WTC11 (cell line): ENCODE measurements around the gene BLNK. TPM values are rescaled to one million over a fixed set of nuclear protein-coding genes. Genes with fewer than 3 reads are reported as not detected.

Experiments
- ATAC-seq: fragments of 200-7000 bp; cut with Tn5 transposase; 2 replicates; pipeline ENCODE4 v1.10.0; 2021; ENCODE audit warnings: mild to moderate bottlenecking, moderate library complexity
- CTCF ChIA-PET: fragments of 300-600 bp; sonication (Branson Sonifier 250); formaldehyde crosslinking; loops from one replicate; lab custom pipeline; 2021; ENCODE audit warnings: antibody characterized with exemption; lab: Charles Lee
- POLR2A ChIA-PET: fragments of 350-600 bp; sonication (Branson Sonifier 250); formaldehyde crosslinking; loops from one replicate; lab custom pipeline; 2021; ENCODE audit warnings: antibody characterized with exemption; lab: Charles Lee
- DNase-seq: peaks from one replicate; pipeline ENCODE4 v3.0.0; 2021; ENCODE audit warnings: low spot score
- H3K27ac Mint-ChIP-seq: 2 replicates; pipeline ENCODE4 v1.8.0; 2021; ENCODE audit warnings: mixed read lengths
- H3K27me3 Mint-ChIP-seq: 2 replicates; pipeline ENCODE4 v1.8.0; 2021; ENCODE audit warnings: low read depth, mild to moderate bottlenecking, moderate library complexity, mixed read lengths
- H3K36me3 Mint-ChIP-seq: 2 replicates; pipeline ENCODE4 v1.8.0; 2021; ENCODE audit warnings: mixed read lengths
- H3K4me1 Mint-ChIP-seq: 2 replicates; pipeline ENCODE4 v1.8.0; 2022; ENCODE audit warnings: mixed read lengths
- H3K4me3 Mint-ChIP-seq: 2 replicates; pipeline ENCODE4 v1.8.0; 2021; ENCODE audit warnings: mild to moderate bottlenecking, moderate library complexity, mixed read lengths
- H3K9me3 Mint-ChIP-seq: 2 replicates; pipeline ENCODE4 v1.8.0; 2021; ENCODE audit warnings: mixed read lengths
- ETV6 ChIP-seq: sonication (generic); formaldehyde crosslinking; IDR thresholded peaks from 2 replicates; pipeline ENCODE4 v1.8.1; 2022; ENCODE audit warnings: mild to moderate bottlenecking, missing genetic modification reagents
- FOXJ3 ChIP-seq: sonication (generic); formaldehyde crosslinking; IDR thresholded peaks from 2 replicates; pipeline ENCODE4 v1.9.0; 2021; ENCODE audit warnings: missing genetic modification reagents, mild to moderate bottlenecking, borderline replicate concordance
- FOXK1 ChIP-seq: sonication (generic); formaldehyde crosslinking; IDR thresholded peaks from 2 replicates; pipeline ENCODE4 v1.8.0; 2022; ENCODE audit warnings: mild to moderate bottlenecking, moderate library complexity, missing genetic modification reagents
- GABPB1 ChIP-seq: sonication (generic); formaldehyde crosslinking; IDR thresholded peaks from 2 replicates; pipeline ENCODE4 v1.8.1; 2023; ENCODE audit warnings: mild to moderate bottlenecking, missing genetic modification reagents
- HMGA2 ChIP-seq: fragments of 250-450 bp; sonication (Bioruptor Pico); IDR thresholded peaks from 2 replicates; pipeline ENCODE4 v1.4.0; 2021; ENCODE audit warnings: mild to moderate bottlenecking, moderate library complexity
- HMGXB4 ChIP-seq: sonication (generic); formaldehyde crosslinking; IDR thresholded peaks from 2 replicates; pipeline ENCODE4 v1.8.1; 2023; ENCODE audit warnings: mild to moderate bottlenecking, moderate library complexity, missing genetic modification reagents
- IRF1 ChIP-seq: sonication (generic); formaldehyde crosslinking; IDR thresholded peaks from 2 replicates; pipeline ENCODE4 v1.8.0; 2023; ENCODE audit warnings: missing genetic modification reagents
- IRF2 ChIP-seq: sonication (generic); formaldehyde crosslinking; IDR thresholded peaks from 2 replicates; pipeline ENCODE4 v1.8.0; 2022; ENCODE audit warnings: low read depth, missing genetic modification reagents, borderline replicate concordance
- JUN ChIP-seq: sonication (generic); formaldehyde crosslinking; IDR thresholded peaks from 2 replicates; pipeline ENCODE4 v1.8.0; 2023; ENCODE audit warnings: mild to moderate bottlenecking, missing genetic modification reagents
- SMAD4 ChIP-seq: sonication (generic); formaldehyde crosslinking; IDR thresholded peaks from 2 replicates; pipeline ENCODE4 v1.8.0; 2022; ENCODE audit warnings: mild to moderate bottlenecking, missing genetic modification reagents
- USF1 ChIP-seq: sonication (generic); formaldehyde crosslinking; IDR thresholded peaks from 2 replicates; pipeline ENCODE4 v1.8.0; 2022; ENCODE audit warnings: mild to moderate bottlenecking, missing genetic modification reagents
- ZNF138 ChIP-seq: sonication (generic); formaldehyde crosslinking; conservative IDR thresholded peaks from 2 replicates; pipeline ENCODE4 v1.8.1; 2022; ENCODE audit warnings: mild to moderate bottlenecking, moderate library complexity, missing genetic modification reagents
- ZNF263 ChIP-seq: sonication (generic); formaldehyde crosslinking; IDR thresholded peaks from 2 replicates; pipeline ENCODE4 v1.8.1; 2022; ENCODE audit warnings: low read depth, mild to moderate bottlenecking, moderate library complexity, missing genetic modification reagents
- ZNF281 ChIP-seq: sonication (generic); formaldehyde crosslinking; IDR thresholded peaks from 2 replicates; pipeline ENCODE4 v1.8.0; 2023; ENCODE audit warnings: mild to moderate bottlenecking, missing genetic modification reagents
- ZNF671 ChIP-seq: fragments of 250-450 bp; sonication (Bioruptor Pico); IDR thresholded peaks from 2 replicates; pipeline ENCODE4 v1.8.0; 2021; ENCODE audit warnings: mild to moderate bottlenecking
- total RNA-seq: library from RNA; stranded (reverse); gene quantifications from 3 replicates; pipeline ENCODE4 v1.2.3, GENCODE V29; 2021
- TF ChIP-seq, protein P1 (sequence below): sonication (generic); formaldehyde crosslinking; IDR thresholded peaks from 2 replicates; pipeline ENCODE4 v1.8.1; 2023; ENCODE audit warnings: mild to moderate bottlenecking, missing genetic modification reagents, borderline replicate concordance
- TF ChIP-seq, protein P2 (sequence below): sonication (generic); formaldehyde crosslinking; IDR thresholded peaks from 2 replicates; pipeline ENCODE4 v1.8.0; 2022; ENCODE audit warnings: mild to moderate bottlenecking, missing genetic modification reagents
- TF ChIP-seq, protein P3 (sequence below): sonication (generic); formaldehyde crosslinking; IDR thresholded peaks from 2 replicates; pipeline ENCODE4 v1.8.0; 2022; ENCODE audit warnings: mild to moderate bottlenecking, missing genetic modification reagents
- TF ChIP-seq, protein P4 (sequence below): sonication (generic); formaldehyde crosslinking; IDR thresholded peaks from 2 replicates; pipeline ENCODE4 v1.8.0; 2022; ENCODE audit warnings: missing genetic modification reagents

Gene BLNK
- total RNA-seq, 1 experiment from 2014 or later: not detected

GRCh38 chr10:96309628-96310320 is 38.4 kb upstream of the BLNK start:
- Mint-ChIP-seq H3K27me3 (no peaks in the 10 kb centered on the region; the same call in 1 of the 2 replicates), H3K36me3 (no peaks in the 10 kb centered on the region), H3K27ac (peak overlapping the region; percentile 99), H3K9me3 (no peaks in the 10 kb centered on the region), H3K4me1 (peaks cover 70% of the 10 kb centered on the region), H3K4me3 (peak overlapping the region; percentile 52)
- ATAC-seq: peak; percentile 97
- DNase-seq: peak; percentile 67
- CTCF ChIA-PET: interaction anchor here (0.7 to 8.4 kb wide), 19 partner anchors 8 to 616 kb away, joined by 3 to 62 read pairs (median 4); partner anchors contain the start of gene TCTN3
- POLR2A ChIA-PET: interaction anchor here (0.6 to 1.5 kb wide), 4 partner anchors 9 to 54 kb away, joined by 3 to 4 read pairs (median 3); no protein-coding TSS in a partner anchor
- TF ChIP-seq IRF1 (no peak), GABPB1 (no peak), ZNF263 (CRISPR knock-in tag) (no peak), FOXJ3 (CRISPR knock-in tag) (no peak), ZNF138 (CRISPR knock-in tag) (no peak), HMGA2 (CRISPR knock-in tag) (no peak), IRF2 (CRISPR knock-in tag) (no peak), ZNF281 (CRISPR knock-in tag) (no peak), ETV6 (CRISPR knock-in tag) (0 out of 2 replicates have a peak, but pooled peaks have one; percentile 61), SMAD4 (CRISPR knock-in tag) (no peak), FOXK1 (CRISPR knock-in tag) (peak; percentile 51; the same call in 1 of the 2 replicates), ZNF671 (CRISPR knock-in tag) (no peak), USF1 (CRISPR knock-in tag) (no peak), HMGXB4 (CRISPR knock-in tag) (no peak), JUN (no peak)
- TF ChIP-seq, protein P1, sequence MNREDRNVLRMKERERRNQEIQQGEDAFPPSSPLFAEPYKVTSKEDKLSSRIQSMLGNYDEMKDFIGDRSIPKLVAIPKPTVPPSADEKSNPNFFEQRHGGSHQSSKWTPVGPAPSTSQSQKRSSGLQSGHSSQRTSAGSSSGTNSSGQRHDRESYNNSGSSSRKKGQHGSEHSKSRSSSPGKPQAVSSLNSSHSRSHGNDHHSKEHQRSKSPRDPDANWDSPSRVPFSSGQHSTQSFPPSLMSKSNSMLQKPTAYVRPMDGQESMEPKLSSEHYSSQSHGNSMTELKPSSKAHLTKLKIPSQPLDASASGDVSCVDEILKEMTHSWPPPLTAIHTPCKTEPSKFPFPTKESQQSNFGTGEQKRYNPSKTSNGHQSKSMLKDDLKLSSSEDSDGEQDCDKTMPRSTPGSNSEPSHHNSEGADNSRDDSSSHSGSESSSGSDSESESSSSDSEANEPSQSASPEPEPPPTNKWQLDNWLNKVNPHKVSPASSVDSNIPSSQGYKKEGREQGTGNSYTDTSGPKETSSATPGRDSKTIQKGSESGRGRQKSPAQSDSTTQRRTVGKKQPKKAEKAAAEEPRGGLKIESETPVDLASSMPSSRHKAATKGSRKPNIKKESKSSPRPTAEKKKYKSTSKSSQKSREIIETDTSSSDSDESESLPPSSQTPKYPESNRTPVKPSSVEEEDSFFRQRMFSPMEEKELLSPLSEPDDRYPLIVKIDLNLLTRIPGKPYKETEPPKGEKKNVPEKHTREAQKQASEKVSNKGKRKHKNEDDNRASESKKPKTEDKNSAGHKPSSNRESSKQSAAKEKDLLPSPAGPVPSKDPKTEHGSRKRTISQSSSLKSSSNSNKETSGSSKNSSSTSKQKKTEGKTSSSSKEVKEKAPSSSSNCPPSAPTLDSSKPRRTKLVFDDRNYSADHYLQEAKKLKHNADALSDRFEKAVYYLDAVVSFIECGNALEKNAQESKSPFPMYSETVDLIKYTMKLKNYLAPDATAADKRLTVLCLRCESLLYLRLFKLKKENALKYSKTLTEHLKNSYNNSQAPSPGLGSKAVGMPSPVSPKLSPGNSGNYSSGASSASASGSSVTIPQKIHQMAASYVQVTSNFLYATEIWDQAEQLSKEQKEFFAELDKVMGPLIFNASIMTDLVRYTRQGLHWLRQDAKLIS (CRISPR knock-in tag): peak; percentile 29; the same call in 1 of the 2 replicates
- TF ChIP-seq, protein P2, sequence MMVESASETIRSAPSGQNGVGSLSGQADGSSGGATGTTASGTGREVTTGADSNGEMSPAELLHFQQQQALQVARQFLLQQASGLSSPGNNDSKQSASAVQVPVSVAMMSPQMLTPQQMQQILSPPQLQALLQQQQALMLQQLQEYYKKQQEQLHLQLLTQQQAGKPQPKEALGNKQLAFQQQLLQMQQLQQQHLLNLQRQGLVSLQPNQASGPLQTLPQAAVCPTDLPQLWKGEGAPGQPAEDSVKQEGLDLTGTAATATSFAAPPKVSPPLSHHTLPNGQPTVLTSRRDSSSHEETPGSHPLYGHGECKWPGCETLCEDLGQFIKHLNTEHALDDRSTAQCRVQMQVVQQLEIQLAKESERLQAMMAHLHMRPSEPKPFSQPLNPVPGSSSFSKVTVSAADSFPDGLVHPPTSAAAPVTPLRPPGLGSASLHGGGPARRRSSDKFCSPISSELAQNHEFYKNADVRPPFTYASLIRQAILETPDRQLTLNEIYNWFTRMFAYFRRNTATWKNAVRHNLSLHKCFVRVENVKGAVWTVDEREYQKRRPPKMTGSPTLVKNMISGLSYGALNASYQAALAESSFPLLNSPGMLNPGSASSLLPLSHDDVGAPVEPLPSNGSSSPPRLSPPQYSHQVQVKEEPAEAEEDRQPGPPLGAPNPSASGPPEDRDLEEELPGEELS (CRISPR knock-in tag): 0 out of 2 replicates have a peak, but pooled peaks have one; percentile 68
- TF ChIP-seq, protein P3, sequence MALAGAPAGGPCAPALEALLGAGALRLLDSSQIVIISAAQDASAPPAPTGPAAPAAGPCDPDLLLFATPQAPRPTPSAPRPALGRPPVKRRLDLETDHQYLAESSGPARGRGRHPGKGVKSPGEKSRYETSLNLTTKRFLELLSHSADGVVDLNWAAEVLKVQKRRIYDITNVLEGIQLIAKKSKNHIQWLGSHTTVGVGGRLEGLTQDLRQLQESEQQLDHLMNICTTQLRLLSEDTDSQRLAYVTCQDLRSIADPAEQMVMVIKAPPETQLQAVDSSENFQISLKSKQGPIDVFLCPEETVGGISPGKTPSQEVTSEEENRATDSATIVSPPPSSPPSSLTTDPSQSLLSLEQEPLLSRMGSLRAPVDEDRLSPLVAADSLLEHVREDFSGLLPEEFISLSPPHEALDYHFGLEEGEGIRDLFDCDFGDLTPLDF (CRISPR knock-in tag): no peak
- TF ChIP-seq, protein P4, sequence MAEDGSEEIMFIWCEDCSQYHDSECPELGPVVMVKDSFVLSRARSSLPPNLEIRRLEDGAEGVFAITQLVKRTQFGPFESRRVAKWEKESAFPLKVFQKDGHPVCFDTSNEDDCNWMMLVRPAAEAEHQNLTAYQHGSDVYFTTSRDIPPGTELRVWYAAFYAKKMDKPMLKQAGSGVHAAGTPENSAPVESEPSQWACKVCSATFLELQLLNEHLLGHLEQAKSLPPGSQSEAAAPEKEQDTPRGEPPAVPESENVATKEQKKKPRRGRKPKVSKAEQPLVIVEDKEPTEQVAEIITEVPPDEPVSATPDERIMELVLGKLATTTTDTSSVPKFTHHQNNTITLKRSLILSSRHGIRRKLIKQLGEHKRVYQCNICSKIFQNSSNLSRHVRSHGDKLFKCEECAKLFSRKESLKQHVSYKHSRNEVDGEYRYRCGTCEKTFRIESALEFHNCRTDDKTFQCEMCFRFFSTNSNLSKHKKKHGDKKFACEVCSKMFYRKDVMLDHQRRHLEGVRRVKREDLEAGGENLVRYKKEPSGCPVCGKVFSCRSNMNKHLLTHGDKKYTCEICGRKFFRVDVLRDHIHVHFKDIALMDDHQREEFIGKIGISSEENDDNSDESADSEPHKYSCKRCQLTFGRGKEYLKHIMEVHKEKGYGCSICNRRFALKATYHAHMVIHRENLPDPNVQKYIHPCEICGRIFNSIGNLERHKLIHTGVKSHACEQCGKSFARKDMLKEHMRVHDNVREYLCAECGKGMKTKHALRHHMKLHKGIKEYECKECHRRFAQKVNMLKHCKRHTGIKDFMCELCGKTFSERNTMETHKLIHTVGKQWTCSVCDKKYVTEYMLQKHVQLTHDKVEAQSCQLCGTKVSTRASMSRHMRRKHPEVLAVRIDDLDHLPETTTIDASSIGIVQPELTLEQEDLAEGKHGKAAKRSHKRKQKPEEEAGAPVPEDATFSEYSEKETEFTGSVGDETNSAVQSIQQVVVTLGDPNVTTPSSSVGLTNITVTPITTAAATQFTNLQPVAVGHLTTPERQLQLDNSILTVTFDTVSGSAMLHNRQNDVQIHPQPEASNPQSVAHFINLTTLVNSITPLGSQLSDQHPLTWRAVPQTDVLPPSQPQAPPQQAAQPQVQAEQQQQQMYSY: no peak
